HG03060 (cell line): ENCODE data around the gene TMEM109.

ENCODE experiments used
- ATAC-seq: cut with Tn5 transposase; IDR thresholded peaks from one replicate; pipeline ENCODE4 v1.9.1; 2021; ENCODE audit warnings: low read depth, moderate number of reproducible peaks; ENCODE audit not compliant: unreplicated experiment

The TMEM109 gene

GRCh38 chr11:60939301-60939700 is 25.3 kb downstream of the TMEM109 start:
- ATAC-seq = no peak

- ATAC-seq = no peak
These were observed 25.9 kb downstream of the TMEM109 start for GRCh38 chr11:60939855-60940254.

- ATAC-seq = no peak
These were observed 27.6 kb downstream of the TMEM109 start for GRCh38 chr11:60941371-60942119.

- no peak for ATAC-seq
These were observed 28.3 kb downstream of the TMEM109 start for GRCh38 chr11:60942219-60942618.

- ATAC-seq = no peak
These were observed 29.1 kb downstream of the TMEM109 start for GRCh38 chr11:60942970-60943565.

- no peak for ATAC-seq
These were observed 30.7 kb downstream of the TMEM109 start for GRCh38 chr11:60944490-60945294.

- ATAC-seq = no peak
These were observed 31.3 kb downstream of the TMEM109 start for GRCh38 chr11:60945295-60945667.

- no peak for ATAC-seq
These were observed 32.8 kb downstream of the TMEM109 start for GRCh38 chr11:60946601-60947264.

- ATAC-seq = no peak
These were observed 33.7 kb downstream of the TMEM109 start for GRCh38 chr11:60947700-60948099.

GRCh38 chr11:60948250-60948649 is 34.3 kb downstream of the TMEM109 start:
- no peak for ATAC-seq

GRCh38 chr11:60950024-60950423 is 36.1 kb downstream of the TMEM109 start:
- ATAC-seq = no peak

GRCh38 chr11:60950933-60951605 is 37.1 kb downstream of the TMEM109 start:
- ATAC-seq = no peak

GRCh38 chr11:60951606-60951903 is 37.6 kb downstream of the TMEM109 start:
- ATAC-seq = no peak

- peak; percentile 42 for ATAC-seq
These were observed 38.2 kb downstream of the TMEM109 start, which contains the start of gene SLC15A3 for GRCh38 chr11:60951904-60952741. Gene SLC15A3 (minus strand): TSS chr11:60952176. CDS start chr11:60951551, 625 bp downstream.

GRCh38 chr11:60952742-60953170 is 38.8 kb downstream of the TMEM109 start:
- no peak for ATAC-seq

GRCh38 chr11:60953781-60954180 is 39.8 kb downstream of the TMEM109 start:
- ATAC-seq = no peak

- ATAC-seq = no peak
These were observed 40.5 kb downstream of the TMEM109 start for GRCh38 chr11:60954421-60954820.

- ATAC-seq = no peak
These were observed 41.6 kb downstream of the TMEM109 start for GRCh38 chr11:60955571-60955970.

GRCh38 chr11:60957188-60957587 is 43.2 kb downstream of the TMEM109 start:
- no peak for ATAC-seq

GRCh38 chr11:60959431-60959830 is 45.5 kb downstream of the TMEM109 start:
- ATAC-seq = no peak
